WERI-Rb-1 (cell line): ENCODE measurements around the gene TNRC18.

Experiments used
- DNase-seq: peaks from one replicate; pipeline ENCODE4 v3.0.0-alpha.2; 2020
- H3K27ac ChIP-seq: fragments of 250-450 bp; sonication (Bioruptor Pico); 2 replicates; pipeline ENCODE4 v1.5.1; 2020; ENCODE audit warnings: mild to moderate bottlenecking, moderate library complexity
- H3K27me3 ChIP-seq: fragments of 250-450 bp; sonication (Bioruptor Pico); 2 replicates; pipeline ENCODE4 v1.5.1; 2021; ENCODE audit warnings: mild to moderate bottlenecking, low read depth, moderate library complexity; ENCODE audit not compliant: insufficient read depth, severe bottlenecking
- H3K36me3 ChIP-seq: fragments of 250-450 bp; sonication (Bioruptor Pico); 2 replicates; pipeline ENCODE4 v1.5.1; 2020; ENCODE audit warnings: mild to moderate bottlenecking, moderate library complexity
- H3K4me3 ChIP-seq: 2 replicates; pipeline ENCODE4 v1.5.1; 2011; ENCODE audit warnings: low read depth, mild to moderate bottlenecking, control low read depth, low read length
- H3K9me3 ChIP-seq: fragments of 250-450 bp; sonication (Bioruptor Pico); 2 replicates; pipeline ENCODE4 v1.5.1; 2021; ENCODE audit warnings: mild to moderate bottlenecking, moderate library complexity; ENCODE audit not compliant: severe bottlenecking
- TF ChIP-seq, protein P1 (sequence below): IDR thresholded peaks from 2 replicates; pipeline ENCODE4 v1.5.1; 2011; ENCODE audit warnings: low read depth, mild to moderate bottlenecking, control low read depth, inconsistent platforms, low read length

The TNRC18 gene

DNA sequence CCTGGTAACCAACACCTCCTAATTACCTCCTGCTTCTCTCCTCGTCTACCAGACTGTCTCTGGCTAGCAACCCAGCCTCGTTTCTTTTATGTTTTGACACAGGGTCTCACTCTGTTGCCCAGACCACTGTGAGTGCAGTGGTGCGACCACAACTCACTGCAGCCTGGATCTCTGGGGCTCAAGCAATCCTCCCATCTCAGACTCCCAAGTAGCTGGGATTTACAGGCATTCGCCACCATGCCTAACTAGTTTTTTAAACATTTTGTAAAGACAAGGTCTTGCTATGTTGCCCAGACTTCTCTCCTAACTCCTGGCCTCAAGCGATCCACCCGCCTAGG, 10.2 kb downstream of the TNRC18 start:
- DNase-seq = no peak
- Histone ChIP-seq H3K4me3 (no peak overlapping the region), H3K27me3 (peaks cover 2% of the 10 kb centered on the region), H3K27ac (no peak overlapping the region), H3K36me3 (0 out of 2 replicates have a peak, but pooled peaks cover 2% of the 10 kb centered on the region), H3K9me3 (no peaks in the 10 kb centered on the region)
- TF ChIP-seq, protein P1, sequence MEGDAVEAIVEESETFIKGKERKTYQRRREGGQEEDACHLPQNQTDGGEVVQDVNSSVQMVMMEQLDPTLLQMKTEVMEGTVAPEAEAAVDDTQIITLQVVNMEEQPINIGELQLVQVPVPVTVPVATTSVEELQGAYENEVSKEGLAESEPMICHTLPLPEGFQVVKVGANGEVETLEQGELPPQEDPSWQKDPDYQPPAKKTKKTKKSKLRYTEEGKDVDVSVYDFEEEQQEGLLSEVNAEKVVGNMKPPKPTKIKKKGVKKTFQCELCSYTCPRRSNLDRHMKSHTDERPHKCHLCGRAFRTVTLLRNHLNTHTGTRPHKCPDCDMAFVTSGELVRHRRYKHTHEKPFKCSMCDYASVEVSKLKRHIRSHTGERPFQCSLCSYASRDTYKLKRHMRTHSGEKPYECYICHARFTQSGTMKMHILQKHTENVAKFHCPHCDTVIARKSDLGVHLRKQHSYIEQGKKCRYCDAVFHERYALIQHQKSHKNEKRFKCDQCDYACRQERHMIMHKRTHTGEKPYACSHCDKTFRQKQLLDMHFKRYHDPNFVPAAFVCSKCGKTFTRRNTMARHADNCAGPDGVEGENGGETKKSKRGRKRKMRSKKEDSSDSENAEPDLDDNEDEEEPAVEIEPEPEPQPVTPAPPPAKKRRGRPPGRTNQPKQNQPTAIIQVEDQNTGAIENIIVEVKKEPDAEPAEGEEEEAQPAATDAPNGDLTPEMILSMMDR = no peak

DNA sequence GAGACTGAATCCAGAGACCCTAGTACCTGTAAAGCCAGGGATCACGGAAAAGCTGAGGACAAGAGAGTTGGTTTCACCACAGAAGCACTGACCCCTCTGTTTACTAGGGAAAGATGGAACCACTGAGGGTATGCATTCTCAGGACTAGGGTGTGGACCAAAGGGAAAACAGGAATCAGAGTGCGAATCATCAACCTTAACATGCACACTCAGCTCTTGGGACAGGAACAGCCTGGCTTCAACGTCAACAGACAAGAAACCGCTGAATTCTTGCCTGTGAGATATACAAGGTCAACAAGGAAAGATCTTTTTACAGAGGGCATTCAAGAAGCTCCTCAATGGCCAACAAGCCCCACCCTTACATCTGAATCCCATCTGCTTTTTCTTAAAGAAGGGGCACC, 14.9 kb downstream of the TNRC18 start:
- TF ChIP-seq, protein P1 = no peak
- H3K27ac ChIP-seq = no peak overlapping the region
- H3K4me3 ChIP-seq = no peak overlapping the region
- DNase-seq = no peak
- H3K27me3 ChIP-seq = no peaks in the 10 kb centered on the region
- H3K36me3 ChIP-seq = peaks cover 7% of the 10 kb centered on the region; the same call in 1 of the 2 replicates
- no peaks in the 10 kb centered on the region for H3K9me3 ChIP-seq

DNA sequence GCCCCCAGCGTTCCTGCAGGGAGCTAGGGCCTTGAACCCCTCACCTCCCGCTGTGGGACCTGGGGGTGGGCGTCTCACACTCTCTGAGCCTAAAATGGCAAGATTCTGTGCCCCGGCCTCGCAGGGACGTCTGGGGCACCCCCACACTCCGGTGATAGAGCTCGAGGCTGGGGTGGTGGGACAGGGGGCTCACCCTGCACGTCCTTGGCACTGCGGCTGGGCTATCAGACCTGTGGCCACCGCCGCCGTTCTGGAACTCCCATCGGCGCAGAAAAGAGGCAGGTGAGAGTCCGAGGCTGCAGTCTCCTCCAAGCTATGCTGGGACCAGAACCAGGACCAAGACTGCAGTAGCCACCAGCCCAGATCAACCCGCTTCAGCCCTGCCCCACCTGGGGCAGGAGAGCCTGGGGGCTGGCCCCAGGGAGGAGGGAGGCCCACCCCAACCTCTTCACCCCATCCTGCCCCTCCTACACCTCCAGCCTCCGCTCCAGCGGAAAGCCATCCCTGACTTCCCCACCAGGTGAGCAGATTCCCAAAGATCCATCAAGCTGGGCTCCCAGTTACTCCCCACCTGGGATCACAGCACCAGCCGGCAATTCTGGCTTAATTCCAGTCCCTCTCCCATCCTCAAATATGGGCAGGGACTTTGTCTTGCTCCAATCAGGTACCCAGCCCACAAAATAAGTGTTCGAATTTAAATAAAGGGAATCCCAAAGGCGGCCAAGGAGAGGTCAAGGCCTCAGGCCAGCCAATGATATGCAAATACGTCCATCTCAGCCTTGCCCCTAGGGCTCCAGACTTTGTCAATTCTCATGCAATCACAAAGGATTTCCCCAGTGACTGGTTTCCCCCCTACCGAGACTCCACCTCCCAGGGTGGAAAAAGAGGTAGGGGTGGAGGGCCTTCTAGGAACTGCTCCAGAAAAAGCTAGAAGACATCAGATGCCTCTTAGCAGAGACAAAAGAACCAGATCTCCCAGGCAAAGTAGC, 16.4 kb downstream of the TNRC18 start:
- no peaks in the 10 kb centered on the region for H3K9me3 ChIP-seq
- H3K27me3 ChIP-seq = no peaks in the 10 kb centered on the region
- H3K4me3 ChIP-seq = no peak overlapping the region
- no peak for DNase-seq
- peaks cover 7% of the 10 kb centered on the region; the same call in 1 of the 2 replicates for H3K36me3 ChIP-seq
- no peak overlapping the region for H3K27ac ChIP-seq
- TF ChIP-seq, protein P1 = no peak

DNA sequence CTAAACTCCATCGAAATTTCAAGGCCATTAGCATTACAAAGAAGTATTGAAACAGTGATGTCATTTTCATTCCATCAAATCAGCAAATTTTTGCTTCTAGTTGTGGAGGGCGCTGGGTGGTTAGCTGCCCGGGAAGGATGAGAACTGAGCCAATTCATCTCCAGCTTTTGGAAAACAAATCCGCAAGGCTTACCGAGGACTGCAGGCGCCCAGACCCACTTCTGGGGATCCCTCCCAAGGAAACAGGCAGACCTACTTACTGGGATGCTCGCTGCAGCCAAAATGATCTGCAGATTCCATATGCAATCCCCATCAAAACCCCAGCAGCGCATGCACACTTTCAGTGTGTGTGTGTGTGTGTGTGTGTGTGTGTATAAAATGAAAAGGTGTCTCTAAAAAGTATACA, 19.2 kb downstream of the TNRC18 start:
- no peaks in the 10 kb centered on the region for H3K9me3 ChIP-seq
- DNase-seq = no peak
- H3K27ac ChIP-seq = no peak overlapping the region
- H3K27me3 ChIP-seq = no peaks in the 10 kb centered on the region
- H3K4me3 ChIP-seq = no peak overlapping the region
- TF ChIP-seq, protein P1 = no peak
- peaks cover 7% of the 10 kb centered on the region; the same call in 1 of the 2 replicates for H3K36me3 ChIP-seq

DNA sequence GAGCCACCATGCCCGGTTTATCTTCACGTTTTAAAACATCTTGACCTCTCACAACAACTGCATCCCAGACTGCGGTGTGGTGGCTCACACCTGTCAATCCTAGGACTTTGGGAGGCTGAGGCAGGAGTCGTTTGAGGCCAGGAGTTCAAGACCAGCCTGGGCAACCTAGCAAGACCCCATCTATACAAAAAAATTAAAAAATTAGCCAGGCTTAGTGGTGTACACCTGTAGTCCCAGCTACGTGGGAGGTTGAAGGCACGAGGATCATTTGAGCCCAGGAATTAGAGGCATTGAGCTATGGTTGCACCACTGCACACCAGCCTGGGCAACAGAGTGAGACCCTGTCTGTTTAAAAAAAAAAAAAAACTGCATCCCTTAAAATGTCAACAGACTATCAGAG, 20.2 kb downstream of the TNRC18 start:
- TF ChIP-seq, protein P1 = no peak
- Histone ChIP-seq H3K9me3 (no peaks in the 10 kb centered on the region), H3K36me3 (peaks cover 4% of the 10 kb centered on the region; the same call in 1 of the 2 replicates), H3K27ac (no peak overlapping the region), H3K4me3 (no peak overlapping the region), H3K27me3 (no peaks in the 10 kb centered on the region)
- no peak for DNase-seq

DNA sequence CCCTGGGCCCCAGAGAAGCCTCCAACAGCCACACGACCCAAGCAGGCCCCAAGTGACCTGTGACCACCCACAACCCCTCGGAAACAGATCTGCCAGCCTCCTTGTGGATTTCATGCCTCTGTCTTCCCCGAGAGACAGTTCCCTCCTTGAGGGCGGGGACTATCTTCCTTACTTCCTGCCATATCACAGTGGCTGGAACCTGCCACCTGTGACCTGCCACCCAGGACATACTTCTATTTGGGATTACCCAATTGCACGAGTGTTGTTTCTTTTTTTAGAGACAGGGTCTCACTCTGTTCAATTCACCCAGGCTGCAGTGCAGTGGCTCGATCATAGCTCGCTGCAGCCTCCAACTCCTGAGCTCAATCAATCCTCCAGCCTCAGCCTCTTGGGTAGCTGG, 25.9 kb downstream of the TNRC18 start:
- no peak for DNase-seq
- no peaks in the 10 kb centered on the region for H3K27me3 ChIP-seq
- TF ChIP-seq, protein P1 = no peak
- no peaks in the 10 kb centered on the region for H3K9me3 ChIP-seq
- no peak overlapping the region for H3K27ac ChIP-seq
- H3K36me3 ChIP-seq = peaks cover 7% of the 10 kb centered on the region
- no peak overlapping the region for H3K4me3 ChIP-seq
